Colonic mucosa (tissue), 4 donors: ENCODE results near the gene ROR1. TPM values are rescaled to one million over a fixed set of nuclear protein-coding genes. Genes with fewer than 3 reads are reported as not detected.

ENCODE experiments used
- DNase-seq: peaks from one replicate; pipeline ENCODE4 v3.0.0-alpha.2; 2020
- H3K27ac ChIP-seq: fragments of 200-600 bp; one replicate; pipeline ENCODE4 v1.8.0; 2021
- H3K27me3 ChIP-seq: fragments of 200-600 bp; one replicate; pipeline ENCODE4 v1.8.0; 2021
- H3K36me3 ChIP-seq: fragments of 200-600 bp; one replicate; pipeline ENCODE4 v1.8.0; 2021
- H3K4me1 ChIP-seq: fragments of 200-600 bp; one replicate; pipeline ENCODE4 v1.8.0; 2021; ENCODE audit warnings: mild to moderate bottlenecking
- H3K4me3 ChIP-seq: fragments of 200-600 bp; one replicate; pipeline ENCODE4 v1.8.0; 2021
- H3K9ac ChIP-seq, 2 donors: one replicate each; pipeline ENCODE4 v1.7.0; 2013; ENCODE audit warnings: control low read depth in 2 of 2, low read depth in 2 of 2, low read length in 2 of 2
- H3K9me3 ChIP-seq: fragments of 200-600 bp; one replicate; pipeline ENCODE4 v1.8.0; 2021
- intact Hi-C: fragments of 100-400 bp; cut with DNase I; formaldehyde crosslinking; loops from one replicate; pipeline ENCODE4 v1.14.1; 2022
- total RNA-seq, 2 donors: library from RNA; stranded (reverse); fragmentation: NEBNext Ultra II Directional in 1 of 2; extraction: Animal tissue kit (Norgen Biotek cat#: 25700) in 1 of 2; gene quantifications; one replicate each; pipeline ENCODE4 v1.2.1, GENCODE V29; 2021
- TF ChIP-seq, protein P1 (sequence below): fragments of 200-600 bp; IDR thresholded peaks from one replicate; pipeline ENCODE4 v1.8.0; 2022; ENCODE audit warnings: antibody characterized with exemption, mild to moderate bottlenecking
- donor health status: healthy.
- donor health status: DM: no; HTN: no; CAD: no.
- donor health status: DM: no; HTN: no; CAD: no.

Gene ROR1
- total RNA-seq, 2 donors from 2014 or later = 5.1 to 6.8 TPM

DNA sequence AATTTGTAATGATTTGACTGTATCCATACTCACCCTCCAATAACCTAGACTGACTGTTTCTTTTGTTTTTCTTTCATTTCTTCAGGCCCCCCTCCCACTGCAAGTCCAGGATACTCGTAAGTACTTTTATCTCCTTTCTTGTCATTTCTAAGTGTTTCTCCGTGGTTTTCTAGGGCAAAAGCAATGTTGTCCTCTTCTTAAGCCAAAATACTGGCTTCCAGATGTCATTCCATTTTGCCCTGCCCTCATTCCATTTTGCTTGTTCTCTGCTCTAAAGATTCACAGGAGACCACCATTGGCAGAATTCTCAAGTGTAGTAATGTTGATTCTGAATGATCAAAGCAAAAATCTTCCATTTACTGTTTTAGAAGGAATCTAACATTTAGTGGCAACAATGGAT is 276.8 kb downstream of the ROR1 start:
- Histone ChIP-seq H3K4me1 (no peaks in the 10 kb centered on the region), H3K9ac (no peak overlapping the region), H3K4me3 (no peak overlapping the region), H3K27me3 (no peaks in the 10 kb centered on the region), H3K27ac (no peak overlapping the region), H3K9me3 (no peaks in the 10 kb centered on the region), H3K36me3 (no peaks in the 10 kb centered on the region)
- TF ChIP-seq, protein P1, sequence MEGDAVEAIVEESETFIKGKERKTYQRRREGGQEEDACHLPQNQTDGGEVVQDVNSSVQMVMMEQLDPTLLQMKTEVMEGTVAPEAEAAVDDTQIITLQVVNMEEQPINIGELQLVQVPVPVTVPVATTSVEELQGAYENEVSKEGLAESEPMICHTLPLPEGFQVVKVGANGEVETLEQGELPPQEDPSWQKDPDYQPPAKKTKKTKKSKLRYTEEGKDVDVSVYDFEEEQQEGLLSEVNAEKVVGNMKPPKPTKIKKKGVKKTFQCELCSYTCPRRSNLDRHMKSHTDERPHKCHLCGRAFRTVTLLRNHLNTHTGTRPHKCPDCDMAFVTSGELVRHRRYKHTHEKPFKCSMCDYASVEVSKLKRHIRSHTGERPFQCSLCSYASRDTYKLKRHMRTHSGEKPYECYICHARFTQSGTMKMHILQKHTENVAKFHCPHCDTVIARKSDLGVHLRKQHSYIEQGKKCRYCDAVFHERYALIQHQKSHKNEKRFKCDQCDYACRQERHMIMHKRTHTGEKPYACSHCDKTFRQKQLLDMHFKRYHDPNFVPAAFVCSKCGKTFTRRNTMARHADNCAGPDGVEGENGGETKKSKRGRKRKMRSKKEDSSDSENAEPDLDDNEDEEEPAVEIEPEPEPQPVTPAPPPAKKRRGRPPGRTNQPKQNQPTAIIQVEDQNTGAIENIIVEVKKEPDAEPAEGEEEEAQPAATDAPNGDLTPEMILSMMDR = no peak
- no peak for DNase-seq
- intact Hi-C loops = no loop called here

DNA sequence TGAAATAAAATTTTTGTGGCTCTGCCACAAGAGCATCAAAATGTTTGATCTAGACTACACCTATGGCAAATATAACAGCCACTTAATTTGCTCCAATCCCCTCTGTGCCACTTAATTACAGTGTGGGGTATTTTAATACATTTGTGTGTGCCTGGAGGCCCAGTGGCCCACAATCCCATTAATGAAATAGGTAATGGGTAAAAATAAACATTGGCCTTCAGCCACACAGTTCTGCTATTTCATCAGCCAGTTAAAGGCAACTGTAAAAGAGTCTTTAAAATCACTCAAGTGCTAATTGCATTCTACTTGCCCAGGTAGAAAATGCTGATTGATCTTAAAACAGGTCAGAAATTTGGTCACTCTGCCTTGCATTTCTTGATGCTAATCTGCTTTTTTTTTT is 278.0 kb downstream of the ROR1 start:
- TF ChIP-seq, protein P1 = no peak
- DNase-seq = no peak
- intact Hi-C loops = no loop called here

DNA sequence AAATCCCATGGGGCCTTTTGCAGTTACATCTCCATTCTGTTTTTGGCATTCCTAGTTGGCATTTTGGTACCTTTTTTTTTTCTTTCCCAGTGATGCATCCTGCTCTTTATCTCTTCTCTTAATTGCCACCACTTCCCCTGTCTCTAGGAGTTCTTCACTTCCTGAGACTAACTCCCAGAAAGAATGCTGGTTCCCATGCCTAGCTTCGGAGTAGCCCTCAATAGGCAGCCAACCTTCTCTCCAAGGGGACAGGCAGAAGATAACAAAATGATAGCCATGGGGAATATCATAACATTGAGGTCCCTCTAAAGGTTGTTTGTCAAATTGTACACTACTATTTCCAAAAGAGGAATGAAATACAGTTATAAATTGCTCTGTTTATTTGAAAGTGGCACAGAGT is 279.0 kb downstream of the ROR1 start:
- no peaks in the 10 kb centered on the region for H3K27me3 ChIP-seq
- intact Hi-C loops = no loop called here
- no peak for DNase-seq
- H3K9ac ChIP-seq = no peak overlapping the region
- no peak overlapping the region for H3K27ac ChIP-seq
- no peaks in the 10 kb centered on the region for H3K36me3 ChIP-seq
- TF ChIP-seq, protein P1 = no peak
- H3K4me1 ChIP-seq = no peaks in the 10 kb centered on the region
- no peak overlapping the region for H3K4me3 ChIP-seq
- no peaks in the 10 kb centered on the region for H3K9me3 ChIP-seq

More for the DNA sequence above, 278.0 kb downstream of the ROR1 start:
- no peak overlapping the region for H3K9ac ChIP-seq
- H3K4me3 ChIP-seq = no peak overlapping the region
- no peaks in the 10 kb centered on the region for H3K9me3 ChIP-seq
- no peaks in the 10 kb centered on the region for H3K36me3 ChIP-seq
- no peaks in the 10 kb centered on the region for H3K27me3 ChIP-seq
- no peak overlapping the region for H3K27ac ChIP-seq
- no peaks in the 10 kb centered on the region for H3K4me1 ChIP-seq

DNA sequence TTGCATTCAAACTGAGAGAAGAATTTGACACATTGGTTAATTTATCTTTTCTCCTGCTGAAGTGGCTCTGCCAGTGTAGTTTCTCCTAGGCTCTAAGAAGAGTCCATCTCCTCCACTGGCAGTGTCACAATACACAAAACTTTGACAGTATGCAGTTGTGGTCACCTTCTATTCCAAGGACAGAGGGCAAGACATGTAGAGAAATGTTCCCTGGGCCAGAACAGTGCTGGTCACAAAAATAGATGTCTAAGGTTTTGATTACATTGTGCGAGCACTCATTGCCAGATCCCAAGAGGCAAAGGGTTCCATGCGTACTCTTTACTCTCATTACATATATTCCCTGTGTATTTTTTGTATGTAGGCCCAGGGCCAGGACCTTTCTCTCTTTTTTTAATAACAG is 281.5 kb downstream of the ROR1 start:
- H3K4me1 ChIP-seq = no peaks in the 10 kb centered on the region
- no peak for DNase-seq
- no peak overlapping the region for H3K27ac ChIP-seq
- no peaks in the 10 kb centered on the region for H3K27me3 ChIP-seq
- H3K36me3 ChIP-seq = no peaks in the 10 kb centered on the region
- H3K9ac ChIP-seq = no peak overlapping the region
- H3K4me3 ChIP-seq = no peak overlapping the region
- TF ChIP-seq, protein P1 = no peak
- no peaks in the 10 kb centered on the region for H3K9me3 ChIP-seq
- intact Hi-C loops = no loop called here

DNA sequence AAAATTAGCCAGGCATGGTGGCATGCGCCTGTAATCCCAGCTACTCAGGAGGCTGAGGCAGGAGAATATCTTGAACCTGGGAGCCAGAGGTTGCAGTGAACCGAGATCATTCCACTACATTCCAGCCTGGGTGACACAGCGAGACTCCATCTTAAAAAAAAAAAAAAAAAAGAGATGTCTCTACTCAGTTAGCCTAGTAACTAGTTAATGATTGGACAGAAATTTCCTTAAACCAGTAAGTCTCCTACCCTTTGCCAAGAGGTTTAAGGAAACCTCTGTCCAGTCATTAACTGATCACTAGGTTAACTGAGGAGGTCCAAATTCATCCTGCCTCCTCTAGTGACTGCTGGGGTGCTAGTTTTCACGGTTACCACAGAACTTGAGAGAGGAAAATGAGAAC is 285.7 kb downstream of the ROR1 start:
- DNase-seq = no peak
- no peaks in the 10 kb centered on the region for H3K36me3 ChIP-seq
- intact Hi-C loops = no loop called here
- no peaks in the 10 kb centered on the region for H3K4me1 ChIP-seq
- no peaks in the 10 kb centered on the region for H3K27me3 ChIP-seq
- TF ChIP-seq, protein P1 = no peak
- no peak overlapping the region for H3K27ac ChIP-seq
- no peaks in the 10 kb centered on the region for H3K9me3 ChIP-seq
- no peak overlapping the region for H3K4me3 ChIP-seq
- no peak overlapping the region for H3K9ac ChIP-seq
